Measurements from ENCODE around the gene CD34. TPM values are rescaled to one million over a fixed set of nuclear protein-coding genes. Genes with fewer than 3 reads are reported as not detected.

The CD34 gene
- polyA plus RNA-seq, 1 donor from 2014 or later = not detected

GRCh38 chr1:207908107-207908734, 2.7 kb downstream of the CD34 start:
- Histone ChIP-seq H3K79me2 (replicated peaks; ENCODE audit: insufficient read depth, low read length) (no peaks in the 10 kb centered on the region), H2AFZ (ENCODE audit: low read depth, low read length) (no peak overlapping the region), H3K4me2 (ENCODE audit: low read length) (no peak overlapping the region), H3K27ac (ENCODE audit: low read length) (no peak overlapping the region), H3K9me3 (ENCODE audit: low read length) (no peaks in the 10 kb centered on the region), H4K20me1 (ENCODE audit: insufficient read depth) (no peaks in the 10 kb centered on the region), H3K9ac (ENCODE audit: low read length) (no peak overlapping the region), H3K4me3 (ENCODE audit: low read length) (no peak overlapping the region), H3K27me3 (ENCODE audit: insufficient read depth, low read depth, low read length) (peaks cover 29% of the 10 kb centered on the region), H3K36me3 (ENCODE audit: insufficient read depth, low read length) (no peaks in the 10 kb centered on the region), H3F3A (ENCODE audit: insufficient read depth, low read length, poor library complexity, severe bottlenecking) (no peaks in the 10 kb centered on the region), H3K9me2 (ENCODE audit: insufficient read depth, low read length) (no peaks in the 10 kb centered on the region)
- TF ChIP-seq CTCF (IDR thresholded peaks at IDR 0.05; ENCODE audit: poor library complexity, severe bottlenecking) (no peak), EP300 (conservative IDR thresholded peaks at IDR 0.05; ENCODE audit: poor library complexity, severe bottlenecking) (no peak), SMC3 (conservative IDR thresholded peaks at IDR 0.05; ENCODE audit: poor library complexity) (no peak), RAD21 (conservative IDR thresholded peaks at IDR 0.05) (no peak), EZH2 (IDR thresholded peaks at IDR 0.05; ENCODE audit: borderline replicate concordance, insufficient read depth, low read length, poor library complexity, severe bottlenecking) (no peak), POLR2AphosphoS5 (IDR thresholded peaks at IDR 0.05) (no peak), TAF1 (IDR thresholded peaks at IDR 0.05; ENCODE audit: low read depth) (no peak), REST (IDR thresholded peaks at IDR 0.05; ENCODE audit: borderline replicate concordance) (no peak), MXI1 (conservative IDR thresholded peaks at IDR 0.05; ENCODE audit: poor library complexity, severe bottlenecking) (no peak)

GRCh38 chr1:207904391-207904790, 6.5 kb downstream of the CD34 start:
- H3K4me3 ChIP-seq (ENCODE audit: low read length) = no peak overlapping the region
- no peaks in the 10 kb centered on the region for H3K27me3 ChIP-seq (ENCODE audit: insufficient read depth, low read depth, low read length)
- no peaks in the 10 kb centered on the region for H3K9me3 ChIP-seq (ENCODE audit: low read length)
- H3K4me2 ChIP-seq (ENCODE audit: low read length) = no peak overlapping the region
- no peaks in the 10 kb centered on the region for H3K79me2 ChIP-seq (replicated peaks; ENCODE audit: insufficient read depth, low read length)
- TF ChIP-seq MXI1 (conservative IDR thresholded peaks at IDR 0.05; ENCODE audit: poor library complexity, severe bottlenecking) (no peak), POLR2AphosphoS5 (IDR thresholded peaks at IDR 0.05) (no peak), EP300 (conservative IDR thresholded peaks at IDR 0.05; ENCODE audit: poor library complexity, severe bottlenecking) (no peak), REST (IDR thresholded peaks at IDR 0.05; ENCODE audit: borderline replicate concordance) (no peak), TAF1 (IDR thresholded peaks at IDR 0.05; ENCODE audit: low read depth) (no peak), RAD21 (conservative IDR thresholded peaks at IDR 0.05) (no peak), CTCF (IDR thresholded peaks at IDR 0.05; ENCODE audit: poor library complexity, severe bottlenecking) (no peak), EZH2 (IDR thresholded peaks at IDR 0.05; ENCODE audit: borderline replicate concordance, insufficient read depth, low read length, poor library complexity, severe bottlenecking) (no peak), SMC3 (conservative IDR thresholded peaks at IDR 0.05; ENCODE audit: poor library complexity) (no peak)
- no peak overlapping the region for H2AFZ ChIP-seq (ENCODE audit: low read depth, low read length)
- H4K20me1 ChIP-seq (ENCODE audit: insufficient read depth) = no peaks in the 10 kb centered on the region
- H3K36me3 ChIP-seq (ENCODE audit: insufficient read depth, low read length) = no peaks in the 10 kb centered on the region
- no peaks in the 10 kb centered on the region for H3K9me2 ChIP-seq (ENCODE audit: insufficient read depth, low read length)
- no peak overlapping the region for H3K27ac ChIP-seq (ENCODE audit: low read length)
- no peaks in the 10 kb centered on the region for H3F3A ChIP-seq (ENCODE audit: insufficient read depth, low read length, poor library complexity, severe bottlenecking)
- no peak overlapping the region for H3K9ac ChIP-seq (ENCODE audit: low read length)

Data from neural cell (in vitro differentiated cells).